ENCODE data around the gene NFIC. TPM values are rescaled to one million over a fixed set of nuclear protein-coding genes. Genes with fewer than 3 reads are reported as not detected.

The NFIC gene
- total RNA-seq, 1 donor from 2014 or later: 38.3 TPM

GRCh38 chr19:3441089-3441985 lies 75.0 kb downstream of the NFIC start:
- TF ChIP-seq CTCF (IDR thresholded peaks at IDR 0.05; ENCODE audit: insufficient read depth, low read depth, low read length) (no peak), EZH2 (IDR thresholded peaks at IDR 0.05; ENCODE audit: insufficient read depth, low read length) (no peak)
- H3K27ac ChIP-seq (ENCODE audit: low read depth, low read length): no peak overlapping the region
- no peak overlapping the region for H2AFZ ChIP-seq (ENCODE audit: low read depth, low read length)
- H3K9me3 ChIP-seq (ENCODE audit: insufficient read depth, low read depth, low read length): no peaks in the 10 kb centered on the region
- no peaks in the 10 kb centered on the region for H3K27me3 ChIP-seq (ENCODE audit: insufficient read depth, low read length)
- Mint-ChIP-seq H3K4me1 (ENCODE audit: low read depth, unreplicated experiment) (peaks cover 10% of the 10 kb centered on the region), H3K9me3 (ENCODE audit: unreplicated experiment) (peaks cover 1% of the 10 kb centered on the region), H3K36me3 (ENCODE audit: low read depth, unreplicated experiment) (peaks cover 9% of the 10 kb centered on the region), H3K27me3 (ENCODE audit: low read depth, unreplicated experiment) (no peaks in the 10 kb centered on the region), H3K27ac (ENCODE audit: unreplicated experiment) (no peak overlapping the region), H3K4me3 (ENCODE audit: unreplicated experiment) (no peak overlapping the region)
- H3K9ac ChIP-seq (ENCODE audit: low read length): no peak overlapping the region
- peaks cover 34% of the 10 kb centered on the region for H4K20me1 ChIP-seq (ENCODE audit: insufficient read depth, low read length)
- no peak overlapping the region for H3K4me3 ChIP-seq (ENCODE audit: insufficient read depth, low read depth, low read length)
- peaks cover 10% of the 10 kb centered on the region for H3K4me1 ChIP-seq (ENCODE audit: insufficient read depth, low read length)
- no peak overlapping the region for H3K4me2 ChIP-seq (ENCODE audit: low read length)
- DNase-seq (ENCODE audit: low read depth): no peak
- FAIRE-seq: no peak
- H3K36me3 ChIP-seq (ENCODE audit: insufficient read depth, low read length): peaks cover 17% of the 10 kb centered on the region
- H3K79me2 ChIP-seq (ENCODE audit: insufficient read depth, low read length): peaks cover 41% of the 10 kb centered on the region

GRCh38 chr19:3441986-3442329 lies 75.6 kb downstream of the NFIC start:
- Mint-ChIP-seq H3K9me3 (ENCODE audit: unreplicated experiment) (peaks cover 1% of the 10 kb centered on the region), H3K36me3 (ENCODE audit: low read depth, unreplicated experiment) (peaks cover 9% of the 10 kb centered on the region), H3K27me3 (ENCODE audit: low read depth, unreplicated experiment) (no peaks in the 10 kb centered on the region), H3K4me1 (ENCODE audit: low read depth, unreplicated experiment) (peaks cover 10% of the 10 kb centered on the region), H3K27ac (ENCODE audit: unreplicated experiment) (no peak overlapping the region), H3K4me3 (ENCODE audit: unreplicated experiment) (no peak overlapping the region)
- Histone ChIP-seq H3K4me1 (ENCODE audit: insufficient read depth, low read length) (peaks cover 10% of the 10 kb centered on the region), H3K27ac (ENCODE audit: low read depth, low read length) (no peak overlapping the region), H3K4me3 (ENCODE audit: insufficient read depth, low read depth, low read length) (no peak overlapping the region), H2AFZ (ENCODE audit: low read depth, low read length) (no peak overlapping the region), H3K27me3 (ENCODE audit: insufficient read depth, low read length) (no peaks in the 10 kb centered on the region), H3K36me3 (ENCODE audit: insufficient read depth, low read length) (peaks cover 17% of the 10 kb centered on the region), H4K20me1 (ENCODE audit: insufficient read depth, low read length) (peaks cover 35% of the 10 kb centered on the region), H3K9me3 (ENCODE audit: insufficient read depth, low read depth, low read length) (no peaks in the 10 kb centered on the region), H3K4me2 (ENCODE audit: low read length) (no peak overlapping the region), H3K9ac (ENCODE audit: low read length) (no peak overlapping the region), H3K79me2 (ENCODE audit: insufficient read depth, low read length) (peaks cover 41% of the 10 kb centered on the region)
- no peak for DNase-seq (ENCODE audit: low read depth)
- no peak for FAIRE-seq
- TF ChIP-seq EZH2 (IDR thresholded peaks at IDR 0.05; ENCODE audit: insufficient read depth, low read length) (no peak), CTCF (IDR thresholded peaks at IDR 0.05; ENCODE audit: insufficient read depth, low read depth, low read length) (no peak)

Measured in astrocyte (in vitro differentiated cells and primary cell).